HEK293 (cell line): Measurements from ENCODE around the gene CNPY1.

Experiments used
- CTCF ChIA-PET: fragments of 350-600 bp; formaldehyde crosslinking; extraction: SDS; loops from one replicate; lab custom pipeline; 2021; ENCODE audit warnings: antibody characterized with exemption; lab: Yijun Ruan, JAX
- POLR2A ChIA-PET: fragments of 300-600 bp; formaldehyde crosslinking; extraction: SDS; loops from one replicate; lab custom pipeline; 2020; ENCODE audit warnings: antibody characterized with exemption, inconsistent platforms; lab: Yijun Ruan, JAX
- H3K27ac ChIP-seq: fragments of 200-500 bp; sonication (Bioruptor generic); 2 replicates; pipeline ENCODE4 v1.5.1; 2014; ENCODE audit warnings: low read depth, low read length, control low read depth, inconsistent platforms; ENCODE audit errors: extremely low read depth
- H3K36me3 ChIP-seq, 2 experiments: fragments of 200-500 bp in 1 of 2; sonication (Bioruptor generic) in 1 of 2; 1 replicate in 1 of 2; 2 replicates in 1 of 2; pipeline ENCODE4 v1.5.1; 2014 to 2017; ENCODE audit warnings: inconsistent platforms in 2 of 2, low read length in 2 of 2; ENCODE audit not compliant: control insufficient read depth in 2 of 2, insufficient read depth in 1 of 2
- H3K4me1 ChIP-seq: fragments of 200-500 bp; sonication (Bioruptor generic); 2 replicates; pipeline ENCODE4 v1.5.1; 2014; ENCODE audit warnings: mild to moderate bottlenecking, low read length, inconsistent platforms; ENCODE audit not compliant: control insufficient read depth, insufficient read depth
- H3K4me3 ChIP-seq: 2 replicates; pipeline ENCODE4 v1.5.1; 2011; ENCODE audit warnings: low read depth, mild to moderate bottlenecking, control low read depth, low read length, moderate library complexity
- H3K9me3 ChIP-seq: fragments of 200-500 bp; sonication (Bioruptor generic); 2 replicates; pipeline ENCODE4 v1.5.1; 2014; ENCODE audit warnings: low read depth, low read length, inconsistent platforms; ENCODE audit not compliant: control insufficient read depth, insufficient read depth
- FEZF1 ChIP-seq: fragments of 450-650 bp; formaldehyde crosslinking; IDR thresholded peaks from 2 replicates; pipeline ENCODE4 v1.5.1; 2016; ENCODE audit warnings: missing biosample characterization, missing genetic modification characterization
- HIC1 ChIP-seq: fragments of 450-650 bp; formaldehyde crosslinking; IDR thresholded peaks from 2 replicates; pipeline ENCODE4 v1.5.1; 2016; ENCODE audit warnings: missing biosample characterization, missing genetic modification characterization
- PRDM1 ChIP-seq: fragments of 450-650 bp; formaldehyde crosslinking; IDR thresholded peaks from 2 replicates; pipeline ENCODE4; 2016; ENCODE audit warnings: missing biosample characterization, missing genetic modification characterization
- SCRT1 ChIP-seq: fragments of 450-650 bp; formaldehyde crosslinking; IDR thresholded peaks from 2 replicates; pipeline ENCODE4 v1.5.1; 2016; ENCODE audit warnings: missing biosample characterization, missing genetic modification characterization, borderline replicate concordance
- SP2 ChIP-seq: fragments of 450-650 bp; formaldehyde crosslinking; IDR thresholded peaks from 2 replicates; pipeline ENCODE4 v1.5.1; 2016; ENCODE audit warnings: missing biosample characterization, missing genetic modification characterization
- SP7 ChIP-seq: fragments of 450-650 bp; formaldehyde crosslinking; IDR thresholded peaks from 2 replicates; pipeline ENCODE4 v1.5.1; 2016; ENCODE audit warnings: missing biosample characterization, missing genetic modification characterization
- ZBTB6 ChIP-seq: fragments of 450-650 bp; formaldehyde crosslinking; IDR thresholded peaks from 2 replicates; pipeline ENCODE4 v1.5.1; 2017; ENCODE audit warnings: missing biosample characterization, missing genetic modification characterization
- ZFP69B ChIP-seq: fragments of 450-650 bp; formaldehyde crosslinking; IDR thresholded peaks from 2 replicates; pipeline ENCODE4 v1.5.1; 2016; ENCODE audit warnings: missing biosample characterization, missing genetic modification characterization
- ZNF114 ChIP-seq: fragments of 450-650 bp; formaldehyde crosslinking; IDR thresholded peaks from 2 replicates; pipeline ENCODE4 v1.5.0; 2017; ENCODE audit warnings: missing biosample characterization, missing genetic modification characterization
- ZNF148 ChIP-seq: fragments of 450-650 bp; formaldehyde crosslinking; IDR thresholded peaks from 2 replicates; pipeline ENCODE4 v1.5.0; 2017; ENCODE audit warnings: missing biosample characterization, missing genetic modification characterization, borderline replicate concordance
- ZNF169 ChIP-seq: fragments of 450-650 bp; formaldehyde crosslinking; IDR thresholded peaks from 2 replicates; pipeline ENCODE4 v1.5.1; 2016; ENCODE audit warnings: missing biosample characterization, missing genetic modification characterization
- ZNF37A ChIP-seq: fragments of 450-650 bp; IDR thresholded peaks from 2 replicates; pipeline ENCODE4 v1.5.1; 2018; ENCODE audit warnings: missing biosample characterization, missing genetic modification characterization
- ZNF416 ChIP-seq: fragments of 450-650 bp; formaldehyde crosslinking; IDR thresholded peaks from 2 replicates; pipeline ENCODE4 v1.5.1; 2016; ENCODE audit warnings: missing biosample characterization, missing genetic modification characterization
- ZNF654 ChIP-seq: fragments of 450-650 bp; formaldehyde crosslinking; IDR thresholded peaks from 2 replicates; pipeline ENCODE4 v1.5.1; 2016; ENCODE audit warnings: low read depth, missing biosample characterization, missing genetic modification characterization
- ZSCAN18 ChIP-seq: fragments of 450-650 bp; formaldehyde crosslinking; IDR thresholded peaks from 2 replicates; pipeline ENCODE4 v1.5.1; 2016; ENCODE audit warnings: missing biosample characterization, missing genetic modification characterization
- ZSCAN5A ChIP-seq: fragments of 450-650 bp; formaldehyde crosslinking; IDR thresholded peaks from 2 replicates; pipeline ENCODE4 v1.5.1; 2016; ENCODE audit warnings: missing biosample characterization, missing genetic modification characterization

Gene CNPY1

GRCh38 chr7:155578016-155578415 lies 31.7 kb upstream of the CNPY1 start:
- no peaks in the 10 kb centered on the region for H3K36me3 ChIP-seq
- H3K4me1 ChIP-seq = no peaks in the 10 kb centered on the region
- ChIA-PET CTCF (no interaction called here), POLR2A (no interaction called here)
- H3K4me3 ChIP-seq = no peak overlapping the region
- no peak for TF ChIP-seq ZFP69B
- no peaks in the 10 kb centered on the region for H3K9me3 ChIP-seq
- no peak overlapping the region for H3K27ac ChIP-seq

DNA sequence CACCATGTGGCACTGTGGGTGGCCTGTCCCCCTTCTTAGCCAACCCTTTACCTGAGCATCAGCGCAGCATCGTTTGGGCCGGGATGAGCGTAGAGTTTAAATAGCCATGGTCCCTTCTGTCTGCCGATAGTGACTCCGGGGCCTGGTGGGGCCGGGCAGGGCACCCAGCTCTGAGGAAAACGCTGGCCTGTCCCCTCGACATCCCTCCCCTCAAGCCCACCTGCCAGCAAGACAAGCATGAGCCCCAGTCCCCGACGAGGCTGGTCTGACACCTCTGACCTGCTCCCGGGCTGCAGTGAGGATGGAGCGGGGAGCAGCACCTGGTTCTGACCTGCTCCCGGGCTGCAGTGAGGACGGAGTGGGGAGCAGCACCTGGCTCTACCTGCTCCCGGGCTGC lies 31.1 kb upstream of the CNPY1 start:
- no peak overlapping the region for H3K27ac ChIP-seq
- no peaks in the 10 kb centered on the region for H3K4me1 ChIP-seq
- no peaks in the 10 kb centered on the region for H3K9me3 ChIP-seq
- ChIA-PET POLR2A (no interaction called here), CTCF (no interaction called here)
- no peak for TF ChIP-seq ZNF654 (tag by site-specific recombination)
- TF ChIP-seq SCRT1 (tag by site-specific recombination) = no peak
- TF ChIP-seq ZSCAN5A (tag by site-specific recombination) = no peak
- no peak for TF ChIP-seq PRDM1
- TF ChIP-seq ZNF169 = no peak
- no peak for TF ChIP-seq ZBTB6 (tag by site-specific recombination)
- no peak for TF ChIP-seq FEZF1
- no peak for TF ChIP-seq ZNF416 (tag by site-specific recombination)
- no peak for TF ChIP-seq ZSCAN18
- TF ChIP-seq ZNF37A (tag by site-specific recombination) = no peak
- no peak for TF ChIP-seq ZNF114 (tag by site-specific recombination)
- no peak for TF ChIP-seq SP2 (tag by site-specific recombination)
- TF ChIP-seq SP7 (tag by site-specific recombination) = no peak
- TF ChIP-seq ZNF148 (tag by site-specific recombination) = no peak
- TF ChIP-seq HIC1 (tag by site-specific recombination) = no peak
- TF ChIP-seq, all 188 proteins: peak for 0
- Histone ChIP-seq H3K4me3 (no peak overlapping the region), H3K36me3 (no peaks in the 10 kb centered on the region)
